T-helper 9 cell (primary cell): ENCODE data around the gene SLBP.
A peak's percentile ranks its signal among the peaks of the same experiment; 100 is the strongest.

Experiments used
- DNase-seq: peaks from one replicate; pipeline ENCODE4 v3.0.0-alpha.2; 2020
- total RNA-seq, 2 donors: gene quantifications; one replicate each; lab custom pipeline; 2026; lab: John Stamatoyannopoulos, UW

Gene SLBP
- total RNA-seq = 45.6 to 67.2 reads per million in 2 donors

- DNase-seq = peak; percentile 97
Observed at GRCh38 chr4:1712216-1713002, at the start of gene SLBP. SLBP (minus strand) TSS chr4:1712319; CDS start chr4:1712188, 131 bp downstream.

- DNase-seq = no peak
Observed at GRCh38 chr4:1761130-1761689, 49.1 kb upstream of the SLBP start.

- no peak for DNase-seq
Observed at GRCh38 chr4:1760521-1761071, 48.5 kb upstream of the SLBP start.

DNA sequence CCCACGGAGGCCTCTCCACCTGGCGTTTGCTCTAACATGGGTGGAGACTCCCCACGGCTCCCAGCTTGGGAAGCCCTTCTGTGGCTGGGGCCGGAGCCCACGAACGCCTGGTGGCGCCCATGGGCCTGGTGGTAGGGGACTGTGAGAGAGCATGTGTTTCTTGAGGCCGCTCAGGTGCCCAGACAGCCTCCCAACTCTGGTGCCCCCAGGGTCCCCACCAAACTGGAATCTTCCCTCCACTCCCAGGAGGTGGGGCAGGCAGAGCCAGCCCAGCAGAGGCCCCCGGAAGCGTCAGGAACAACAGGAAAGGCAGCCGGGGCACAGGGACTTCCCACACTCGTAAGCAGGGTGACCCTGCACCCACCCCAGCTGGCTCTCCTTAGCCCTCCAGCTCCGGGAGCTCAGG, 47.7 kb upstream of the SLBP start:
- no peak for DNase-seq

DNA sequence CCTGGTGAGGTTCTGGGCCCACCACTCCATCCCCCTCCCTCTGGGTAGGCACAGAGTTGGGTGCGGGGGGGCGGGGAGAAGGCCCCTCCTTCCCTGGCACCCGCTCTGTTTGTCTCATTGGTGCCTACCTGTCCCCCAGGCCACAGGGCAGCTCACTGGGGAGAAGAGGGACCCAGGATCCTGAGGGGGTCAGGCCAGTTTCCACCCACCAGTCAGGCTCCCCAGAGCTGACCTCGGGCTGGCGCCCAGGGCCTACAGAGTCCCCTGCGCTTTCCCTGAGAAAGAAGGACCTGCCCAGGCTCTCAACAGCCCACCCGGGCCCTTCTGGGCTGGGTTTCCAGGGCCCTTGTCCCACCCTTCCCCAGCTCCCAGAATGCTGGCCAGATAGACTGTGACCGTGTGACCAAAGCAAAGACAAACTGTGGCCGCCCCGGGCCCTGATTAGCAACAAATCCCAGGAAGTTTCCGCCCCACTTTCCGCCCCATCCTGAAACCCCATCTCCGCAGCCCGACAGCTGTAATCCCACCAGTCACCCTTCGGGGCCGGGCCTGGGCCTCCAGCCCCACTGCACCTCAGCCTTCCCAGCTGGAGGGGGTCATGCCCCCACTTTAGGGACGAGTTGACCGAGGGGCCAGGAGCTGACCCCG, 47.2 kb upstream of the SLBP start:
- no peak for DNase-seq

- no peak for DNase-seq
Observed at GRCh38 chr4:1758306-1759121, 46.4 kb upstream of the SLBP start.

GRCh38 chr4:1757836-1758235, 45.7 kb upstream of the SLBP start:
- no peak for DNase-seq

DNA sequence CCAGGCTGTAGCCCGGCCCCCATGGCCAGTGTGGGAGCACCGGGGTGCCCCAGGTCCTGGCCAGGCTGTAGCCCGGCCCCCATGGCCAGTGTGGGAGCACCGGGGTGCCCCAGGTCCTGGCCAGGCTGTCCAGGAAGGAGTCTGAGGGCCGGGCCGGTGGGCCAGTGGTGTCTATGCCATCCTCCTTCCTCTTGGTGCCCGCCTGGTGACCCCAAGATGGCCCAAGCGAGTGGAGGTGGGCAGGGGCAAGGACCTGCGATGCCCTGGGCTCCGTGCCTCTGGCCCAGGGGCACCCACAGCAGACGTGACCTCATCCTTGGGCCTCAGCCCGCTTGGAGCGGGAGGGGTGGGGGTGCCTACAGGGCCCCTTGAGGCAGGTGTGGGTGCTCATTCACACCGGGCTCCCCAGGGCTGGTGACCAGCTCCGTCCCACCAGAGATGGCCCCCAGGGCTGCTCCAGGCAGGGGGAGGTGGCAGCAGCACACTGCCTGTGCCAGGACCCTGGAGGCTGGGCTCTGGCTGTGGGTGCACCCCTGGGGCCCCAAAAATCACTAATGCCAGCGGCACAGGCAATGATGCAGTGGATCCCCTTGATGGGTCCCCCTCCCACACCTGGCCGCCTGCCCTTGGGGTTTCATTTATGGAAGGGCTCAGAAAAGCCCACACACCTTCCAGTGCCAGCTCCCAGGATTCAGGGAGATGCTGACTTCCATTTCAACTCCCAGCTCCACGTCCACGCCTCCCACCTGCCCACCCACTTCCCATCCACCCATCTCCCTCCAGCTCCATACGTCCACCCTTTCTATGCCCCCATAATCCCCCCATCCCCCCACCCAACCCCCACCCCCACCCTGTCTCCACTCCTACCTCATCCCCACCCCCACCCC, 45.0 kb upstream of the SLBP start:
- no peak for DNase-seq

- DNase-seq = no peak
Observed at GRCh38 chr4:1756079-1756478, 44.0 kb upstream of the SLBP start.

DNA sequence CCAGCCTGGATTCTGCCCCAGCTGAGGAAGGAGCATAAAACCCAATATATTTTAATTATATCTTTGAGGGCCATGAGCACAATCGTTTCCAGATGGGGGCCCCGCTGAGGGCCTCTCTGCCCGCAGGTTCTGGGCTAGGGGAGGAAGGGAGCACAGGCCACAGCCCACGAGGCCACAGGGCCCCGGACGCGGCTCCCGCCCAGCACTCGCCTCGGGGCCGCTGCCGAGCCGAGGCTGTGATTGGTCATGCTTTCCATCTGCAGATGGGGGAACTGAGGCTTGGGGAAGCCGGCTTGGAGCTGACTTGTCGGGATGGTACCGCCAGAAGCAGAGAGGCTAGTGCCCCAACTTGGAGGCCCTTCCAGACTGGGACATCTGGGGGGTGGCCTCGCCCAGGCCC, 43.2 kb upstream of the SLBP start:
- DNase-seq = no peak

GRCh38 chr4:1754336-1754735, 42.2 kb upstream of the SLBP start:
- DNase-seq = no peak

GRCh38 chr4:1753697-1754311, 41.7 kb upstream of the SLBP start:
- DNase-seq = no peak

GRCh38 chr4:1753294-1753696, 41.2 kb upstream of the SLBP start:
- DNase-seq = no peak

GRCh38 chr4:1752284-1753041, 40.3 kb upstream of the SLBP start:
- DNase-seq = no peak

- DNase-seq = no peak
Observed at GRCh38 chr4:1751919-1752283, 39.8 kb upstream of the SLBP start.

DNA sequence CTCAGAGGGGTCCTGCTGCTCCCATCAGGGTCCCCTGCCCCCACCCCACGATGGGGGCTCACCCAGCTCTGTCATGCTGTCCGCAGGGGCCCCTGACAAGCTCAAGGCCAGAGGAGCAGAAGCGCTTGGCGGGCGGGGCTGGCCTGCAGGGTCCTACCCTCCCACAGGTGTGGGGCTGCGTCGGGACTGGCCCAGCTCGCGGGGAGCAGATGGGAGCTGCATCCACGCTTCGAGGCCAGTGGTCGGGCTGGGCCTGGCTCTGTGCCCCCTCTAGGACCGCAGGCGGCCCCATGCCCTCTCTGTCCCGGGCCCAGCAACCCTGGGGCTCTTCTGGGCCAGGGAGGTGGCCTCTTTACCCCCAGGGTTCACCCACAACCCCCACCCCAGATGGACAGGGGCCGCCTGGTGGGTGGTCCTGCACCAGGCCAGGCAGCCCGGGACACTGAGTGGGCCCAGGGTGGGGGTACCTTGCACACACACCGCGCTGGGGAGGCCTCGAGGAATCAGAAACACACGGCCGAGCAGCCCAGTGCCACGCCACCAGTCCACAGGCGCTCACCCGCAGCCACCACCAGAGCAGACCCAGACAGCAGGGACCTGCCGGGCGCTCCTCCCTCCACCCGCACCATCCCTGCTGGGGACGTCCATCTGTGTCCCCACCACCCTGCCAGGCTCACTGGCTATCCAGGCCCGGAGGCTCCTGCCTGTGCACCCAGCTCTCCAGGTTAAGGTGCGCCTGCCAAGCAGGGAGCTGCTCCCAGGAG, 39.2 kb upstream of the SLBP start:
- DNase-seq = no peak

GRCh38 chr4:1750381-1751154, 38.4 kb upstream of the SLBP start:
- DNase-seq = no peak

- no peak for DNase-seq
Observed at GRCh38 chr4:1749826-1750225, 37.7 kb upstream of the SLBP start.

- DNase-seq = no peak
Observed at GRCh38 chr4:1749370-1749769, 37.3 kb upstream of the SLBP start.
